Measurements from ENCODE around the gene DRP2.

The DRP2 gene

DNA sequence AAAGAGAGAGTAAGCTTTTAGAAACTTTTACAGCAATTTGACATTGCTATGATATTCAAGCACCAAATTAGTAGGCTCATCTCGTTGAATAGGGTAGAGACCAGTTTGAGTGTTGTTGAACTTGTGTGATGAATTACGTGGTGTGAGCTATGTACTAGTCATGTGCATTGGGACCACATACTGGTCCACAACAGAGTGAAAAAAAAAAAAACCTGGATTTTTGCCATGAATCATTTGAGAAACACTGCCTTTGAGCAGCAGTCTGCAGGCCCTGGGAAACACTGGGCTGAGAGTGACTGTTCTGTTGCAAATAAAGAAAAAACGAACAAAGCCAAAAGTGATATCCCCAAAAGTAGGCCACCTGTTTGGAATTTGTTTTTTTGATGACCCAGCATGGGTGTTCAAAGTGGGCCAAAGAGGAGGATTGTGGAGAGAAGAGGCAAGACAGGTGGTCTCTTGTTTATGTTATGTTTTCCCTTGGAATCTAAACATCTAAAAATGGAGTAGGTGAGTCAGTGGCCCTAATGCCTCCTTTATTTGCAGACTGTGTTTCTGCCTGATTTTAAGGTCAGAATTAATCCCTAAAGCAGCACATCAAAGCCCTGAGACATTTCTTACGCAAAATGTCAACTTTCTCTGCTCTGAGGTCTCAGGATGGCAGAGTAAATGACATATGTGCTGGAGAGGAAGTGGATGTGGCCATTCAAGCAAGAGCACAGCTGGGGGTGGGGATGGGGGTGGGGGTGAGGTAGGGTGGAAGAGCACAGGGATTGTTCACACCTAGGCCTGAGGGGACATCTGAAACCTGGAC lies 38.1 kb downstream of the DRP2 start:
- Histone ChIP-seq H3K36me3 (no peaks in the 10 kb centered on the region), H3K9me3 (ENCODE audit: severe bottlenecking) (no peaks in the 10 kb centered on the region), H3K27me3 (ENCODE audit: insufficient read depth, low read depth, severe bottlenecking) (peaks cover 10% of the 10 kb centered on the region), H3K27ac (no peak overlapping the region), H3K4me3 (ENCODE audit: low read depth, low read length) (no peak overlapping the region)
- no peak for DNase-seq
- TF ChIP-seq, protein P1, sequence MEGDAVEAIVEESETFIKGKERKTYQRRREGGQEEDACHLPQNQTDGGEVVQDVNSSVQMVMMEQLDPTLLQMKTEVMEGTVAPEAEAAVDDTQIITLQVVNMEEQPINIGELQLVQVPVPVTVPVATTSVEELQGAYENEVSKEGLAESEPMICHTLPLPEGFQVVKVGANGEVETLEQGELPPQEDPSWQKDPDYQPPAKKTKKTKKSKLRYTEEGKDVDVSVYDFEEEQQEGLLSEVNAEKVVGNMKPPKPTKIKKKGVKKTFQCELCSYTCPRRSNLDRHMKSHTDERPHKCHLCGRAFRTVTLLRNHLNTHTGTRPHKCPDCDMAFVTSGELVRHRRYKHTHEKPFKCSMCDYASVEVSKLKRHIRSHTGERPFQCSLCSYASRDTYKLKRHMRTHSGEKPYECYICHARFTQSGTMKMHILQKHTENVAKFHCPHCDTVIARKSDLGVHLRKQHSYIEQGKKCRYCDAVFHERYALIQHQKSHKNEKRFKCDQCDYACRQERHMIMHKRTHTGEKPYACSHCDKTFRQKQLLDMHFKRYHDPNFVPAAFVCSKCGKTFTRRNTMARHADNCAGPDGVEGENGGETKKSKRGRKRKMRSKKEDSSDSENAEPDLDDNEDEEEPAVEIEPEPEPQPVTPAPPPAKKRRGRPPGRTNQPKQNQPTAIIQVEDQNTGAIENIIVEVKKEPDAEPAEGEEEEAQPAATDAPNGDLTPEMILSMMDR (IDR thresholded peaks at IDR 0.05; ENCODE audit: low read depth, low read length) = no peak

DNA sequence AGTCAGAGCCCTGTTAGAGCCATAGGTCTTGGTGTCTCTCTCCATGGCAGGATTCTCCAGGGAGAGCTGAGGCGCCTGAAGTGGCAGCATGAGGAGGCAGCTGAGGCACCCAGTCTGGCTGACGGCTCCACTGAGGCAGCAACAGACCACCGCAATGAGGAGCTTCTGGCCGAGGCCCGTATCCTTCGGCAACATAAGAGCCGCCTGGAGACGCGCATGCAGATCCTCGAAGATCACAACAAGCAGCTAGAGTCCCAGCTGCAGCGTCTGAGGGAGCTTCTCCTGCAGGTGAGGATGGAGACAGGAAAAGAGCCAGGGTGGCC lies 38.6 kb downstream of the DRP2 start:
- Histone ChIP-seq H3K36me3 (no peaks in the 10 kb centered on the region), H3K9me3 (ENCODE audit: severe bottlenecking) (no peaks in the 10 kb centered on the region), H3K27ac (no peak overlapping the region), H3K4me3 (ENCODE audit: low read depth, low read length) (no peak overlapping the region), H3K27me3 (ENCODE audit: insufficient read depth, low read depth, severe bottlenecking) (peaks cover 14% of the 10 kb centered on the region)
- TF ChIP-seq, protein P1 (IDR thresholded peaks at IDR 0.05; ENCODE audit: low read depth, low read length) = no peak
- DNase-seq = no peak

DNA sequence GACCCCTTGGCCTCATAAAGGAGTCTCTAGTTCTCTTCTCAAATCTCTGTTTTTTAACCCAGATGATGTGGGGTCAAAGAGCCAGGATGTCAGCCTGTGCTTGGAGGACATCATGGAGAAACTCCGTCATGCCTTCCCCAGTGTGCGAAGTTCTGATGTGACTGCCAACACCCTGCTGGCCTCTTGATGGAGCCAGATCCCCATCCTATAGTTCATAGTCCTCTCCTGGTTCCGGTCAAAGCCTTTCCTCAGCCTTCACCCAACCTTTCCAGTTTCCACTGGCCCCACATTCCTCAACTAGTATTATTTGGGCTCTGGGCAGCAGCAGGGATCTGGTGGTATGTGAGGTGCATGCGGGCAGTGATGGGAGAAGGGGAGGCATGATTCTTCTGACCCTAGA lies 40.8 kb downstream of the DRP2 start:
- TF ChIP-seq, protein P1 (IDR thresholded peaks at IDR 0.05; ENCODE audit: low read depth, low read length) = peak; percentile 58
- no peaks in the 10 kb centered on the region for H3K9me3 ChIP-seq (ENCODE audit: severe bottlenecking)
- no peak overlapping the region for H3K4me3 ChIP-seq (ENCODE audit: low read depth, low read length)
- DNase-seq = peak; percentile 19
- peaks cover 13% of the 10 kb centered on the region for H3K27me3 ChIP-seq (ENCODE audit: insufficient read depth, low read depth, severe bottlenecking)
- no peak overlapping the region for H3K27ac ChIP-seq
- H3K36me3 ChIP-seq = no peaks in the 10 kb centered on the region

DNA sequence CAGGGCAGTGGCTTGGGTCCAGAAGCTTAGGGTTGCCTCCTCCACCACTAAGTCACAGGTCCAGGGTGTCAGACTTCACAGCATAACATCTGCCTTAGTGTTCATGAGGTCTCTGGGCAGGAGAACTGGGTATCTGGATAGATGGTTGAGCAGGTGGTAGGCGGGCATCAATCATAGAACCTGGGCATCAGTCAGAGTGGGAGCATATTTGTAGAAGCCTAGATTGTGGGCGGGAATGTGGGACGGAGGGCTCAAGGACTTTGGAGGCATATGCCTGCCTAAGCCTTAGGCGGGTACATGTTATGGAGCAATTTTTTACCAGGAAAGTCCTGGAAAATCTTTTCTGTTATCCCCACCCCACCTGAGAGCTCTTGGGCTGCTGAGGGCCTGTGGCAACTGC lies 43.0 kb downstream of the DRP2 start:
- Histone ChIP-seq H3K27me3 (ENCODE audit: insufficient read depth, low read depth, severe bottlenecking) (peaks cover 12% of the 10 kb centered on the region), H3K27ac (no peak overlapping the region), H3K9me3 (ENCODE audit: severe bottlenecking) (no peaks in the 10 kb centered on the region), H3K36me3 (no peaks in the 10 kb centered on the region), H3K4me3 (ENCODE audit: low read depth, low read length) (no peak overlapping the region)
- TF ChIP-seq, protein P1 (IDR thresholded peaks at IDR 0.05; ENCODE audit: low read depth, low read length) = no peak
- no peak for DNase-seq

DNA sequence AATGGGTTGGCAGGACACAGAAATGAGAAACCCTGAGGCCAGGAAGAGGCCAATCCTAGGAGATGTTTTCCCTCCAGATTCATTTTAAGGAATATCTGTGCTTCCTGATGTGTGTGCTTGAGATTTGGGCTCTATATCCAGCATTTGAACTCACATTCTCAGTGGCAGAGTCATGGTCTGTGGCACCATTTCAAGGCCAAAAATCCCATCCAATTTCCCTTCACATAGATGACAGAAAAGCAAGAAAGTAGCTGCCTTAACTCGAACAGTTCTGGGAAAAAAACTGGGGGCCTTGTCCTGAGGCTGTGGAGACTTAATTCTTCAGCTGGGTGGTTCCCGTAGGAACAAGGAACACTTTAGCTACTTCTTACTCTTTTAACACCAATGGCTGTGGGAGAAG lies 44.2 kb downstream of the DRP2 start:
- Histone ChIP-seq H3K36me3 (no peaks in the 10 kb centered on the region), H3K9me3 (ENCODE audit: severe bottlenecking) (no peaks in the 10 kb centered on the region), H3K4me3 (ENCODE audit: low read depth, low read length) (no peak overlapping the region), H3K27me3 (ENCODE audit: insufficient read depth, low read depth, severe bottlenecking) (peaks cover 19% of the 10 kb centered on the region), H3K27ac (no peak overlapping the region)
- TF ChIP-seq, protein P1 (IDR thresholded peaks at IDR 0.05; ENCODE audit: low read depth, low read length) = no peak
- DNase-seq = no peak

Measured in WERI-Rb-1 (cell line).